Mammary epithelial cell (primary cell): ENCODE data around the gene ISOC2.

Experiments
- EZH2 ChIP-seq: IDR thresholded peaks from 2 replicates; pipeline ENCODE4 v1.6.1; 2012; ENCODE audit warnings: low read length, inconsistent platforms, borderline replicate concordance
- TF ChIP-seq, protein P1 (sequence below), 2 donors: IDR thresholded peaks in 1 of 2; conservative IDR thresholded peaks in 1 of 2; 2 replicates each; pipeline ENCODE4 v1.5.1; 2011 to 2012; ENCODE audit warnings: inconsistent platforms in 2 of 2, low read length in 2 of 2, mild to moderate bottlenecking in 2 of 2, control low read depth in 1 of 2, low read depth in 1 of 2; ENCODE audit not compliant: insufficient read depth in 1 of 2; ENCODE audit errors: extremely low read depth in 1 of 2

DNA sequence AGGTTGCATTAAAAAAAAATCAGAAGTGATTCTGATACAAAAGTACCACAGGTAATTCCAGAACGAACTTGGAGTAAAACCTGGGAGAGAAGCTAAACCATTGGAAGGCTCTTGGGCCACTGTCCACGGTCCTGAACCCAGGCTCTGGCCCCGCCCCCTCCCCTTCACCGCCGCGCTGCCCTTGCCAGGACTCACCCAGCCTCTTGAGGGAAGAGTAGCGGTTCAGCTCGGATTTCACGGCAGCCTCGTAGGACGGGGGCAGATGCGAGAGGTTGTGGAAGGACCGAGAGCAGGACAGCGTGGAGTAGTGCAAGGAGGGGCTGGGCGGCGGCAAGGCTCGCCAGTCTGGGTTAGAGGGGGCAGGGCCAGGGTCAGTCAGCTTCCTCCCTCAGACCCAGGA is 24.0 kb downstream of the ISOC2 start:
- TF ChIP-seq EZH2 = no peak
- TF ChIP-seq, protein P1, sequence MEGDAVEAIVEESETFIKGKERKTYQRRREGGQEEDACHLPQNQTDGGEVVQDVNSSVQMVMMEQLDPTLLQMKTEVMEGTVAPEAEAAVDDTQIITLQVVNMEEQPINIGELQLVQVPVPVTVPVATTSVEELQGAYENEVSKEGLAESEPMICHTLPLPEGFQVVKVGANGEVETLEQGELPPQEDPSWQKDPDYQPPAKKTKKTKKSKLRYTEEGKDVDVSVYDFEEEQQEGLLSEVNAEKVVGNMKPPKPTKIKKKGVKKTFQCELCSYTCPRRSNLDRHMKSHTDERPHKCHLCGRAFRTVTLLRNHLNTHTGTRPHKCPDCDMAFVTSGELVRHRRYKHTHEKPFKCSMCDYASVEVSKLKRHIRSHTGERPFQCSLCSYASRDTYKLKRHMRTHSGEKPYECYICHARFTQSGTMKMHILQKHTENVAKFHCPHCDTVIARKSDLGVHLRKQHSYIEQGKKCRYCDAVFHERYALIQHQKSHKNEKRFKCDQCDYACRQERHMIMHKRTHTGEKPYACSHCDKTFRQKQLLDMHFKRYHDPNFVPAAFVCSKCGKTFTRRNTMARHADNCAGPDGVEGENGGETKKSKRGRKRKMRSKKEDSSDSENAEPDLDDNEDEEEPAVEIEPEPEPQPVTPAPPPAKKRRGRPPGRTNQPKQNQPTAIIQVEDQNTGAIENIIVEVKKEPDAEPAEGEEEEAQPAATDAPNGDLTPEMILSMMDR (conservative IDR thresholded peaks at IDR 0.05 in 1 of 2, IDR thresholded peaks at IDR 0.05 in 1 of 2; ENCODE audit: extremely low read depth in 1 of 2, insufficient read depth in 1 of 2, low read depth in 1 of 2, low read length in 2 of 2) = no peak
